Thymus (tissue), 11 donors: ENCODE measurements around the gene KLF11. TPM values are rescaled to one million over a fixed set of nuclear protein-coding genes. Genes with fewer than 3 reads are reported as not detected.
"Not testable (repeated sequence)": the region's sequence is repeated elsewhere in the genome, so short reads cannot be mapped to it uniquely, and the experiment has no call there.

Experiments
- DNase-seq, 9 donors: peaks; one replicate each; pipeline ENCODE4 v3.0.0-alpha.2; 2013; ENCODE audit warnings: low spot score in 9 of 9, low read depth in 6 of 9, missing footprints in 1 of 9
- H3K27ac ChIP-seq, 2 donors: one replicate each; pipeline ENCODE4 v1.5.1; 2013; ENCODE audit warnings: control low read depth in 1 of 2, low read depth in 1 of 2, low read length in 1 of 2, mild to moderate bottlenecking in 1 of 2, moderate library complexity in 1 of 2
- H3K27me3 ChIP-seq, 2 donors: one replicate each; pipeline ENCODE4 v1.5.1; 2013; ENCODE audit warnings: low read length in 1 of 2; ENCODE audit not compliant: control insufficient read depth in 2 of 2, insufficient read depth in 1 of 2
- H3K36me3 ChIP-seq, 2 donors: one replicate each; pipeline ENCODE4 v1.5.1; 2013; ENCODE audit warnings: low read length in 1 of 2, mild to moderate bottlenecking in 1 of 2, moderate library complexity in 1 of 2; ENCODE audit not compliant: control insufficient read depth in 2 of 2, insufficient read depth in 2 of 2
- H3K4me1 ChIP-seq, 2 donors: one replicate each; pipeline ENCODE4 v1.5.1; 2013; ENCODE audit warnings: low read length in 2 of 2; ENCODE audit not compliant: control insufficient read depth in 2 of 2, insufficient read depth in 2 of 2
- H3K4me3 ChIP-seq, 2 donors: one replicate each; pipeline ENCODE4 v1.5.1; 2013; ENCODE audit warnings: low read length in 2 of 2, control low read depth in 1 of 2, mild to moderate bottlenecking in 1 of 2
- H3K9me3 ChIP-seq, 2 donors: one replicate each; pipeline ENCODE4 v1.5.1; 2013; ENCODE audit warnings: low read length in 1 of 2, mild to moderate bottlenecking in 1 of 2; ENCODE audit not compliant: control insufficient read depth in 2 of 2, insufficient read depth in 1 of 2
- WGBS: extraction: QIAGEN DNeasy Blood & Tissue Kit; methylation state at CpG from one replicate; pipeline ENCODE4 v1.1.7; 2013; 5-methylcytosine and 5-hydroxymethylcytosine counted together
- polyA plus RNA-seq: library from polyadenylated mRNA; stranded (reverse); fragments of 200-250 nt; gene quantifications from one replicate; pipeline ENCODE4 v1.2.3, GENCODE V29; 2013
- total RNA-seq: library from RNA; stranded (reverse); fragments of 120-200 nt; gene quantifications from one replicate; pipeline ENCODE4 v1.2.4, GENCODE V29; 2013
- donor health status: healthy.

The KLF11 gene
- total and polyA plus RNA-seq, 2 donors: 2.4 to 5.4 TPM

DNA sequence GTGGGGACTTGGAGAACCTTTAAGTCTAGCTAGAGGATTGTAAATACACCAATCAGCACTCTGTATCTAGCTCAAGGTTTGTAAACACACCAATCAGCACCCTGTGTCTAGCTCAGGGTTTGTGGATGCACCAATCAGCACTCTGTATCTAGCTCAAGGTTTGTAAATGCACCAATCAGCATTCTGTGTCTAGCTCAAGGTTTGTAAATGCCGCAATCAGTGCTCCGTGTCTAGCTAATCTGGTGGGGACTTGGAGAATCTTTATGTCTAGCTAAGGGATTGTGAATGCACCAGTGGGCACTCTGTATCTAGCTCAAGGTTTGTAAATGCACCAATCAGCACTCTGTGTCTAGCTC, 48.5 kb downstream of the KLF11 start:
- H3K4me3 ChIP-seq, H3K4me1 ChIP-seq, H3K36me3 ChIP-seq, H3K27ac ChIP-seq, DNase-seq: not testable (repeated sequence)
- peaks cover 0 to 13% of the 10 kb centered on the region in 2 donors for H3K9me3 ChIP-seq
- 98% methylated on average over 2 of the region's 2 CpGs for WGBS
- peaks cover 10 to 80% of the 10 kb centered on the region in 2 donors for H3K27me3 ChIP-seq

DNA sequence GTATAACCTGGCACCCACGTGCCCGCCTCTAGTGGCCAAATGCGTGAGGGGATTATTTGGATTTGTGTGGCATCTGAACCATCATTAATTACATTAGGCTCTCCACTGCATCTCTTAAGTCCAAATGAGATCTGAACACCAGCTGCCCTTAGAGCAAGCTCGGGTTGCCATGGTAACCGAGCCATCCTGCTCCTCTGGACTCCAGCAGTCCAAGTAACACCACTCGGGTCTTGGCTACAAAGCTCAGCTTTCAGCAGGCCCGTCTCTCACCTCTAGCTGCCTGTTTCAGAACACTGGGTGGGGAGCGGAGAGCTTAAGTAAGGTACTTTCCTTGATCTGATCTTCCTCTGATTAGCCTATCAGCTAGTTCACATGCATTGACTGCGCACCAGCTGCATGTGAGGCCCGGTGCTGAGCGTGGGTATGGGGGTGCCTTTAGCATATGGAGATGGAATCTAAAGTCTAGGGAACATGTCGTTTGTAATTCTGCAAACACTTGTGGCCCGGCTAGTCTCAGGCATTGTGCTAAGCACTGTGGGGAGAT, 51.0 kb downstream of the KLF11 start:
- Histone ChIP-seq H3K9me3 (peaks cover 0 to 13% of the 10 kb centered on the region in 2 donors), H3K27ac (no peak overlapping the region), H3K36me3 (no peaks in the 10 kb centered on the region), H3K4me1 (peaks cover 0 to 6% of the 10 kb centered on the region in 2 donors), H3K27me3 (peaks cover 8 to 60% of the 10 kb centered on the region in 2 donors), H3K4me3 (no peak overlapping the region)
- 94% methylated on average over 13 of the region's 13 CpGs for WGBS
- DNase-seq: no peak

DNA sequence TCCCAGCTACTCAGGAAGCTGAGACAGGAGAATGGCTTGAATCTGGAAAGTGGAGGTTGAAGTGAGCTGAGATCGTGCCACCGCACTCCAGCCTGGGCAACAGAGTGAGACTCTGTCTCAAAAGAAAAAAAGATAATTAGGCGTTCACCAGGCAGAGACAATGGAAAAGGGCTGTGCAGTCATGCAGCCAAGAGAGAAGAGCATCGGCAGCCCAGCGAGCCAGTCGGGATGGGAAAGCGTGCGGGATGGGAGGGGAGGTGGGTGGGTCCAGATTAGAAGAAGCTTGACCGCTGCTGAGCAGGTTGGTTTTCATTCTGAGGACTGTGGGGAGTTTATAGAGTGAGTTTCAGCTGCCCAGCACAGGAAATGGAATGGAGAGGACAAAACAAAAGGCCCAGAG, 51.8 kb downstream of the KLF11 start:
- peaks cover 0 to 13% of the 10 kb centered on the region in 2 donors for H3K9me3 ChIP-seq
- peaks cover 4 to 55% of the 10 kb centered on the region in 2 donors for H3K27me3 ChIP-seq
- H3K36me3 ChIP-seq: no peaks in the 10 kb centered on the region
- no peak for DNase-seq
- H3K27ac ChIP-seq: no peak overlapping the region
- WGBS: 90% methylated on average over 9 of the region's 9 CpGs
- H3K4me1 ChIP-seq: peaks cover 0 to 6% of the 10 kb centered on the region in 2 donors
- no peak overlapping the region for H3K4me3 ChIP-seq

DNA sequence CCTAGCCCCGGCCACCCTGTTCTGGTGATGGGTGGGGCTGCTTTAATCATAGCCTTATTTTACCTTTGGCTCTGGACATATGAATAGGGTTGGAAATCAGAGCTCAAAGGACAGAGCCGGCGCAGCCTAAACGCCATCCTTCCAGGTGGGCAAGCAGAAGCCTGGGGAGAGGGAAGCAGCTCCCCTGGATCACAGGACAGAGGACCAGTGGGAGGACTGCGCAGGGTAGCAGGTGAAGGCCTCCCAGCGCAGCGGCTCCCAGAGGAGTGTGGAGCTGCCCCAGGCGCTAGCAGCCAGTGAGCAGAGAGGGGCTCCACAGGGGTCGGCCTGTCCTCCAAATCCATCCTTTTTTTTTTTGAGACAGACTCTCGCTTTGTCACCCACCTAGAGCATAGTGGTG, 53.3 kb downstream of the KLF11 start:
- WGBS: 97% methylated on average over 10 of the region's 10 CpGs
- DNase-seq: no peak
- H3K4me3 ChIP-seq: no peak overlapping the region
- H3K9me3 ChIP-seq: peaks cover 0 to 6% of the 10 kb centered on the region in 2 donors
- H3K27me3 ChIP-seq: peaks cover 2 to 42% of the 10 kb centered on the region in 2 donors
- H3K36me3 ChIP-seq: no peaks in the 10 kb centered on the region
- H3K27ac ChIP-seq: no peak overlapping the region
- no peaks in the 10 kb centered on the region for H3K4me1 ChIP-seq

DNA sequence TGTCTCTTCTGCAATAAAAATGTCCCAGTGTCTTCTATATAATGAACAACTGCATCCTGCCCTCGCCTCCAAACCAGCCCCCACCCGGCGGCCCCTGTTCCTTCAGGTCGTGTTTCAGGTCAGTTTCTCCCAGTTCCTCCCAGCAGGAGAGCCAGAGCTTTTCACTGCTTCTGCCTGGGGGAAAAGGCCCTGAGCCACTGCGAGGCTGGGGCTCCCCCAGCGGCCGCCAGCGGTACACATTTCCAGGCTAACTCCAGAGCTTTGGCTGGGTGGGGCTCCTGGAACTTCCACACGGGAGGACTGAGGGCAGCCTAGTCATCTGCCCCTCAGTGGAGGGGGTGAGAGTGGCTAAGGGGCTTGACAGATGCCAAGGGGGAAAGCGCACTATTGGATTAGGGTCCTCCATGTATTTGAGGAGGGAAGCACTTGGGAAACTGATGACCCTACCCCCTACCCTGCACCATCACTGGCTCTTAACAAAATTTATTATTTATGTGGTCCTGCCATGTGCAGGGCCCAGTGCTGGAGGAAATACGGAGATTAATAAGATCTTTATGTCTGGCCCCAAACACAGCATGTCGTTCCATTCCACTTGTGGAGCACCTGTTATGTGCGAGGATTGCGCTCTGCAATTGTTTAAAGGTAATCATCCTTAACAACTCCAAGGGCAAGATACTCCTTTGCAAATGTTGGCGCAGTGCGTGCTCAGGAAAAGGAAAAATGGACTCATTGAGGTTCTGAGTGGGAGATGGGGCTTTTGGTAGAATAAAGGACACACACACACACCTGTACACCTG, 54.2 kb downstream of the KLF11 start:
- Histone ChIP-seq H3K4me1 (no peaks in the 10 kb centered on the region), H3K9me3 (peaks cover 0 to under 1% of the 10 kb centered on the region in 2 donors), H3K27me3 (peaks cover 0 to 33% of the 10 kb centered on the region in 2 donors), H3K4me3 (no peak overlapping the region), H3K36me3 (no peaks in the 10 kb centered on the region), H3K27ac (no peak overlapping the region)
- no peak for DNase-seq
- 40% methylated on average over 16 of the region's 16 CpGs for WGBS

DNA sequence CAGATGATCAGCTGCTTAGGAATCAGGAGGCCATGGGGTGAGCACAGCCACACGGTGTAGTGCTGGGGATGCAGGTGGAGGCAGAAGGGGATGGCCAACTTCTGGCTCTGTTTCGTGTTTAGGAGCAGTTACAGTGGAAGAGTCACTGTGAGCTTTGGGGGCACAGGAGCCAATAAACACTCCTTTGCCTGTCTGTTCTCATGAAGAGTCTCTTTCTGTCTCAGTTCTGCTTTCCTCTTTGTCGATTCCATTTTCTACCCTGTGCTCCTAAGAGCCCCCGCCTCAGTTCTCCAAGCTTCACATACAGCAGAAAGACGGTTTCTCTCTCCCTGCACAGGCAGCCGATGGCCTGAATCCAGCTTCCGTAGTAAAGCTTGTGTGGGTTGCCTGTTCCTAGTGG, 58.1 kb downstream of the KLF11 start:
- no peak for DNase-seq
- Histone ChIP-seq H3K4me1 (no peaks in the 10 kb centered on the region), H3K36me3 (no peaks in the 10 kb centered on the region), H3K27me3 (peaks cover 0 to 6% of the 10 kb centered on the region in 2 donors), H3K9me3 (peaks cover 0 to 3% of the 10 kb centered on the region in 2 donors), H3K4me3 (no peak overlapping the region), H3K27ac (no peak overlapping the region)
- WGBS: 84% methylated on average over 7 of the region's 7 CpGs

DNA sequence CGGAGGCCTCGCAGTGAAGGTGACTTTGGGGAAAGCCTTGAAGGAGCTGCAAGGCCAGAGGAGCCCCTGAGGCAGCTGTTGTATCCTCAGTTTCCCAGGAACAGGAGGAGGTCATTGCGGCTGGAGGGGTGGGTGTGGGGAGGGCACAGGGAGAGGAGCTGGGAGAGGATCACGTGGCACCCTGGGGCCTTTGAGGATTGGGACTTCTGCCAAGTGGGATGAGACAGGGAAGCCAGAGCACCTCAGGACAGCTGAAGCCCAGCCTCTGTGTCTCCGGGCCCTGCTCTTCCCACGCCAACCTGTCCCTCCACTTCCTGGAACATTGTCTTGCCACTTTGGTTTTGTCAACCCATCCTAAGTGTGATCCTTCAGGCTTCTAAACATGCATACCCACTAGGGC, 59.8 kb downstream of the KLF11 start:
- peaks cover 0 to 3% of the 10 kb centered on the region in 2 donors for H3K9me3 ChIP-seq
- H3K27me3 ChIP-seq: peaks cover 0 to 5% of the 10 kb centered on the region in 2 donors
- no peaks in the 10 kb centered on the region for H3K4me1 ChIP-seq
- H3K36me3 ChIP-seq: no peaks in the 10 kb centered on the region
- WGBS: 94% methylated on average over 6 of the region's 6 CpGs
- H3K27ac ChIP-seq: no peak overlapping the region
- no peak for DNase-seq
- no peak overlapping the region for H3K4me3 ChIP-seq

Other genes with a start within 250 kb of the KLF11 start
- gene TAF1B, start 200.1 kb upstream of the KLF11 start, total RNA-seq: 17.3 TPM
- 9.4 TPM for gene TAF1B, start 200.1 kb upstream of the KLF11 start, polyA plus RNA-seq
- gene GRHL1, start 91.9 kb upstream of the KLF11 start, total RNA-seq: 1.2 TPM
- gene GRHL1, start 91.9 kb upstream of the KLF11 start, polyA plus RNA-seq: 7.9 TPM
- 0.19 TPM for gene CYS1, start 36.9 kb downstream of the KLF11 start, total RNA-seq
- 0.30 TPM for gene CYS1, start 36.9 kb downstream of the KLF11 start, polyA plus RNA-seq
- 79.0 TPM for gene RRM2, start 79.2 kb downstream of the KLF11 start, total RNA-seq
- gene RRM2, start 79.2 kb downstream of the KLF11 start, polyA plus RNA-seq: 4.2 TPM